Effector CD4-positive, alpha-beta T cell (primary cell): ENCODE results near the gene LPP.

Source experiments
- DNase-seq: peaks from one replicate; pipeline ENCODE4 v3.0.0-alpha.2; 2020

Gene LPP

GRCh38 chr3:188729422-188729821 is 575.5 kb downstream of the LPP start:
- no peak for DNase-seq

GRCh38 chr3:188734395-188734794 is 580.4 kb downstream of the LPP start:
- no peak for DNase-seq

DNA sequence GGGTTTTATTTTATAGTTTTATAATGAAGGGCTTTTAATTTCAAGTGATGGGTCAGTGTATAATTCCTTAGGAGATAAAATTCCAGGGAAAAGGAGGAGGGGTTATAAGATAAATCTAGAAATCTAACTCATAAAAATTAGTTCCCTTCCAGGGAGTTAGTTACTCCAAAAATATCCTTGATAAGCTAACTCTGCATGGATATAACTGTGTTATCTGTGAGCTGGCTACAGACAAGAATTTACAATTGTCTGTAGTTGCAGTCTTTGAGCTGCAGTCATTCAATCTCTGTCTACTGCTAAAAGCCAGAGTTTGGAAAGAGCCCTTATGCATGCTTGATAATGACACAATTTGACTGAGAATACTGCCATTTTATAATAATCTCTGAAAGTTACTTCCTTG is 585.6 kb downstream of the LPP start:
- DNase-seq, result no peak

GRCh38 chr3:188740010-188740409 is 586.1 kb downstream of the LPP start:
- DNase-seq, result no peak

- DNase-seq, result no peak
Observed at GRCh38 chr3:188742755-188743550, 589.0 kb downstream of the LPP start.

GRCh38 chr3:188744166-188744565 is 590.2 kb downstream of the LPP start:
- DNase-seq, result no peak

- DNase-seq, result no peak
Observed at GRCh38 chr3:188745031-188745430, 591.1 kb downstream of the LPP start.

DNA sequence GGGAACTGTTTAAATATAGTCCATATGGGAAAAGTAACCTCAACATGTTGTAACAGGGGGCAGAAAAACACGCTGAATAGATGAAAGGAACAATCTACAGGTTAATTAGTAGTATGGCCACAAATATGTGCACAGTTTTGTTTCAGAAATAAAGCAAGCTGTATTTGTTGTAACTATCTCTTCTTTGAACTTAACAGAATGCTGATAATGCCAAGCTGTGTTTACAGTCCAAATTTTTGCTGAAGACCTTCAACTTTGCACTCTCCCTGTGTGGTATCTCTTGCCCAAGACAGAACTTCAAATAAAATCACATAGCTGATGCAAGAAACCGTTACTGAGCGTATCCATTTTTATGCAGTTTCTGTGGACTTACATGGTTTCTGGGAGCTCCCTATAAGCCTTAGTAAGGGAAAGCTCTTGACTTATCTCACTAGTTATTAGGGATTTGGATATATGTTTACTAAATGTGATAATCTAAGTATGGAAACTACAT is 592.4 kb downstream of the LPP start:
- DNase-seq, result no peak

GRCh38 chr3:188747489-188747888 is 593.5 kb downstream of the LPP start:
- no peak for DNase-seq

GRCh38 chr3:188749010-188749617 is 595.2 kb downstream of the LPP start:
- DNase-seq, result peak; percentile 42

DNA sequence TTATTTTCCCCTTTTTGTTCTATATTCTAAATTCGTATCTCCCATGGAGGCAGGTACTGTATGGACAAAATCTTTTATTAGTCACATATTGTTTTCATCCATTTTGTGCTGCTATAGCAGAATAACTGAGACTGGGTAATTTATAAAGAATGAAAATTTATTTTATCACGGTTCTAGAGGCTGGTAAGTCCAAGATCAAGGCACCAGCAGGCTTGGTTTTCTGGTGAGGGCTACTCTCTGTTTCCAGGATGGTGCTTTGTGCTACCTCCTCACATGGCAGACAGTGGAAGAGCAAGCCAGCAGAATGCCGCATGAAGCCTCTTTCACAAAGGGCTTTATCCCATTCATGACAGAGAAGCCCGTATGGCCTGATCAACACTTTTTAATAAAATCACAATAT is 595.9 kb downstream of the LPP start:
- DNase-seq, result no peak

DNA sequence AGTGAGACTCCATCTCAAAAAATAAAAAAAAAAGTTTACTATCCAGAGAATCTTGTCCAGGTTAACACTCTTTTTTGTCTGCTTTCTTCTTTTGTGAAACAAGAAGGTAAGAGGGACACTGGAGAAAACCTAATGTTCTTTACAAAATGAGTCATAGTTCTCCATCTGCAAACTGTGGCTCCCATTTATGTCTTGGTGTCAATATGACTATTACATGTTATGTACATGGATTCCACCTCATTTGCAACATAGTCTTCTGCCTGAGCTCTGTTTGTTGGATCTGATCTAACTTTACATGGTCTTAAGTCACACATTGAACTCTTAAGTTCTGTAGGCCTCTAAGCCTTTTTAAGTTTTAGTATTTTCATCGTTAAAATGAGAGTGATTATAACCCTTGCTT is 596.7 kb downstream of the LPP start:
- DNase-seq, result no peak

DNA sequence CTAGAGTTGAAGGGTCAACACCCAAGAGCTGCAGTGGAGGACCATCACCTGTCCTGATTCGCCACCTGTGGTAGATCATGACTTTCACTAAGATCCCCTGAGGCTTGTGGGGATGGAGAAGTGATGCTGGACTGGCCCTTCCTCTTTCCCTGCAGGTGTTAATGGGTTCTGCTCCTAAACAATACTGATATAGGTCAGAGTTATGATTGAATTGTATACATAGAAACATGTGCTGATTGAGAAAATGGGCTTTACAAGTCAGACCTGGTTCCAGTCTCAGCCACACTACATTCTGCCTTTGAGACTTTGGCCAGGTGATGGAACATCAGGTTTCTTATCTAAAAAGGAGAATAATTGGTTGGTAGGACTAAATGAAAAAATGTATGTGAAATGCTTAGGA is 598.9 kb downstream of the LPP start:
- DNase-seq, result no peak

- no peak for DNase-seq
Observed at GRCh38 chr3:188754267-188754666, 600.3 kb downstream of the LPP start.

DNA sequence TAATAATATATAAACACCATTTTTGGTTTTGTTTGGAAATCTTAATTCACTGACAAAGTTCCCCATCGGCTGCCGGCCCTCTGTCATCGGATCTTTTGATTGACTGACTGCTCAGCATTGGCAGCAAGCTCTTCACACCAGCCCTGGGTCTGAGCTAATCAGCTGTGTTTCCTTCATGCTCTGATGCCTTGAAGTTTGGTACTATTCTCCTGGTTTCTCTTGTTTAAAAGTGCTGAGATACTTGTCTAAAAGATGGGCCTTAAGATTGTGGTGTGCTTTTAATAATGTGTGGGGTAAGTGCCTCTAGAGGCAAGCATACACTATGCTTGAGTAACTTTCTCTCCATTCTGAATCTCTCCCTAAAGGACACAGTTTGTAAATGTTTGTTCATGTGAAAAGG is 602.3 kb downstream of the LPP start:
- DNase-seq, result no peak

DNA sequence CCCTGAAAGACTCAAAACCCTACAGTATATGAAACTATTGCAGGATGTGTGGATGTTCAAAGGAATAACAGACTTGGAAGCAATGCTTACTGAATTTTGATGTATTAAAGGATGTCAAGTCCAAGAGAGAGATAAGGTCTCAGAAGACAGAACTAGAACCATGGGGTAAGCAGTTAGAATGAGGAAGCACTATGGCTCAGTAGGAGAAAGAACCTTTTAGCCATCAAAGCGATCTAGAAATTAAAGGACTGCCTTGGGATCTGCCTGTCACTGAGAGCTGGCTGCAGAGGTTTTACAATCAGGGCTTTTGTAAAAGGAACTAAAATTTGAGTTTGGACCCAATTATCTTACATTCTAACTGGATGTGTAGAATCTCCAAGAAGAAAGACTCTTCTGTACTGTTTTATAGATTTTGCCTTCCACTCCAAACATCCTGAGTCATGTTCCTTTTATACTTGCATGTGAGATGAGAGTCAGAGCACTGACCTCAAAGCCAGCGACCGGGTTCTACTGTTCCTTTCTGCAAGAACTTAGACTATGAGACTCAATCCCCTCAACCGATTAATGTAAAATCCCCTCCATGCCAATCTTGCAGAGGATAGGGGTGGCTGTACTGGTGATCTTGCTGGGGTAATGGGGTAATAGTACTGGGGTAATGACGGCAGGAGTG is 605.5 kb downstream of the LPP start:
- DNase-seq, result no peak

DNA sequence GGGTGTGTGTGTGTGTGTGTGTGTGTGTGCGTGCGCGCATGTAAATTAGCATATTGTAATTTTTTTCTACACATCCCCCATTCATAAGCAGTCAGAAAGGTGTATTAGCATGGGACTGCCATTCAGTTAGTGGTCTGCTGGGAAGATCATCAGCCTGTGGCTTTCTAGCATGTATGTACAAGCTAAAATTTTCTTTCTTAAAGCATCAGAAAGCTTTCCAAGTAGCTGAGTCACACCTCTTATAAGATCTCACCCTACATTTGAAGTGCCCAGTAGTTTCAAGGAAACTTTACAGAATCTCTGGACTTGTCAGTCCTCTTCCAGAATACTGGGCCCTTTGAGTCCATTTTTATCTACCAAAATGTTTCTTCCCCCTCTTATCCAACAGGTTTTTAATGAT is 606.5 kb downstream of the LPP start:
- DNase-seq, result no peak

- no peak for DNase-seq
Observed at GRCh38 chr3:188761439-188761838, 607.5 kb downstream of the LPP start.

- no peak for DNase-seq
Observed at GRCh38 chr3:188761964-188762363, 608.0 kb downstream of the LPP start.

- no peak for DNase-seq
Observed at GRCh38 chr3:188764609-188765008, 610.7 kb downstream of the LPP start.

- no peak for DNase-seq
Observed at GRCh38 chr3:188769831-188770230, 615.9 kb downstream of the LPP start.

- no peak for DNase-seq
Observed at GRCh38 chr3:188772886-188773285, 618.9 kb downstream of the LPP start.

- no peak for DNase-seq
Observed at GRCh38 chr3:188775412-188775811, 621.5 kb downstream of the LPP start.

DNA sequence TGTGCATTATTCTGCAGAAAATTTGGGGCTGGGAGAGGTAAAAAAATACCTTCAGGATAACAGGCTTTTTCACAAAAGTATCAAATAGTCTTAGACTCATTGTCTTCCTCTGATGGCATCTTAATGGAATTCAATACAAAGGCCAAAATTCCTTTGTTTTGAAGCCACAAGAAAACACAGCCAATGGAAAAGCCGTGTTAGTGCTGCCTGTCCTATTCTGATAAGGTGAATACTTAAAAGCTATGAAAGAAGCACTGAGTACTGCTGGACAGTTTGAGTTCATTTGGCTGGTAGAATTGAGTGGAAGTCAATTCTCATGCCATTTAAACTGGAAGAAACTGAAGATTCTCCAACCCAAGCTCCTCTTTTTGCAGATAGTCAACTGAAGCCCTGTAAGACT is 622.5 kb downstream of the LPP start:
- no peak for DNase-seq
